DLD1 (cell line): ENCODE data around the gene SPATA25.
"Not testable (repeated sequence)": the region's sequence is repeated elsewhere in the genome, so short reads cannot be mapped to it uniquely, and the experiment has no call there.

Experiments used
- in situ Hi-C: cut with HindIII; loops from 2 replicates; pipeline ENCODE4 v1.10.0; 2017; ENCODE audit warnings: low sequenced_read_pairs

Gene SPATA25

GRCh38 chr20:45918182-45918737 is 30.8 kb upstream of the SPATA25 start:
- in situ Hi-C loops: no loop called here

GRCh38 chr20:45917790-45918141 is 30.3 kb upstream of the SPATA25 start:
- in situ Hi-C loops: no loop called here

GRCh38 chr20:45913116-45913515 is 25.7 kb upstream of the SPATA25 start:
- in situ Hi-C loops: no loop called here

GRCh38 chr20:45912344-45912682 is 24.9 kb upstream of the SPATA25 start:
- in situ Hi-C loops: no loop called here

- in situ Hi-C loops: no loop called here
Measured at GRCh38 chr20:45911486-45912343, 24.3 kb upstream of the SPATA25 start, which contains the start of gene PLTP. PLTP (minus strand) TSS chr20:45912155; CDS start chr20:45911452, 703 bp downstream.

GRCh38 chr20:45910670-45911485 is 23.5 kb upstream of the SPATA25 start:
- in situ Hi-C loops: no loop called here

- in situ Hi-C loops: no loop called here
Measured at GRCh38 chr20:45909817-45910669, 22.6 kb upstream of the SPATA25 start.

GRCh38 chr20:45909336-45909808 is 21.9 kb upstream of the SPATA25 start:
- in situ Hi-C loops: no loop called here

- in situ Hi-C loops: no loop called here
Measured at GRCh38 chr20:45908084-45908483, 20.7 kb upstream of the SPATA25 start.

- in situ Hi-C loops: no loop called here
Measured at GRCh38 chr20:45907219-45907948, 20.0 kb upstream of the SPATA25 start.

GRCh38 chr20:45905505-45906079 is 18.2 kb upstream of the SPATA25 start:
- in situ Hi-C loops: no loop called here

GRCh38 chr20:45904583-45905504 is 17.4 kb upstream of the SPATA25 start:
- in situ Hi-C loops: no loop called here

- in situ Hi-C loops: no loop called here
Measured at GRCh38 chr20:45902199-45902701, 14.8 kb upstream of the SPATA25 start.

GRCh38 chr20:45901332-45901731 is 13.9 kb upstream of the SPATA25 start:
- in situ Hi-C loops: not testable (repeated sequence)

- in situ Hi-C loops: no loop called here
Measured at GRCh38 chr20:45899046-45899835, 11.8 kb upstream of the SPATA25 start.

- in situ Hi-C loops: no loop called here
Measured at GRCh38 chr20:45898285-45898684, 10.9 kb upstream of the SPATA25 start.

GRCh38 chr20:45897692-45898091 is 10.3 kb upstream of the SPATA25 start:
- in situ Hi-C loops: no loop called here

GRCh38 chr20:45897289-45897688 is 9.9 kb upstream of the SPATA25 start:
- in situ Hi-C loops: no loop called here
